Stimulated activated CD8-positive, alpha-beta memory T cell treated with anti-CD3 and anti-CD28 coated beads, Interleukin-2, amount 100 ng/mL, for 48 hours (primary cell): Measurements from ENCODE around the gene WFIKKN1.

ENCODE experiments used
- DNase-seq, 2 donors: peaks; one replicate each; pipeline ENCODE4 v3.0.0-alpha.2; 2020; ENCODE audit warnings: low read depth in 2 of 2

The WFIKKN1 gene

DNA sequence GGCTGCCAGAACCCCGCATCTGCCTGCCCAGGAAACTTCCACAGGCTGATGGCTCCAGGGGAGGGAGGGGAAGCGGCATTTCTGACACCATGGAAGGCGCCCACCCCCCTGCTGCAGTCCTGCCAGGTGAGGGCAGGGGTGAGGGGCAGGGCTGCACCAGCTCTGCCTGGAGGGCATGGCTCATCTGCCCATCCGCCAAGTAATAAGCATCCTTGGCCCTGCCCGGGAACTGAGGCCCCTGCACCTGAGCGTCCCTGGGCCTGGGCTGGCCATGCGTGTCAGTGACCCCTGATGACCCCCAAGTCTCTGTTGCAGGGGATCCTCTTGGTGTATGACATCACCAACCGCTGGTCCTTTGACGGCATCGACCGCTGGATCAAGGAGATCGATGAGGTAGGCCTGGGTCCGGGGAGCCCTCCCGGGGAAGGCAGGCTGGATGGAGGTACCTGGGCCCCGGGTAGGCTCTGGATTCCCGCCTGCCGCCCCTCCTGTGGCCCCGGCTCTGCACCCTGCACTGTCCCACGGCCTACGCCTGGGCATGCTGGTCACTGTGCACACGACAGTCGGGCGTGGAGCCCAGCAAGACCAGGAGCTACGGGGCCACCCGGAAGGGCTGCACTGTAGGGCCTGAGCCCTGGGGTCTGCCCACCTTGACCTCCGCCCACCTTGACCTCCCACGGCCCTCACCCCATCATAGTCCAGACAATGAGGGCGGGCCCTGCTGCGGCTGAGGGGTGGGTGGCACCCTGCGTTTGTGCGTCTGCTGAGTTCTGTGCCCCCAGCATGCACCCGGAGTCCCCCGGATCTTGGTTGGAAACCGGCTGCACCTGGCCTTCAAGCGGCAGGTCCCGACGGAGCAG lies 5.4 kb upstream of the WFIKKN1 start:
- no peak for DNase-seq

GRCh38 chr16:625977-626765 lies 4.6 kb upstream of the WFIKKN1 start:
- DNase-seq = no peak

GRCh38 chr16:626787-627453 lies 3.9 kb upstream of the WFIKKN1 start:
- no peak for DNase-seq

GRCh38 chr16:627454-628239 lies 3.1 kb upstream of the WFIKKN1 start:
- DNase-seq = no peak

- DNase-seq = no peak
Observed at GRCh38 chr16:628321-629061, 2.3 kb upstream of the WFIKKN1 start.

DNA sequence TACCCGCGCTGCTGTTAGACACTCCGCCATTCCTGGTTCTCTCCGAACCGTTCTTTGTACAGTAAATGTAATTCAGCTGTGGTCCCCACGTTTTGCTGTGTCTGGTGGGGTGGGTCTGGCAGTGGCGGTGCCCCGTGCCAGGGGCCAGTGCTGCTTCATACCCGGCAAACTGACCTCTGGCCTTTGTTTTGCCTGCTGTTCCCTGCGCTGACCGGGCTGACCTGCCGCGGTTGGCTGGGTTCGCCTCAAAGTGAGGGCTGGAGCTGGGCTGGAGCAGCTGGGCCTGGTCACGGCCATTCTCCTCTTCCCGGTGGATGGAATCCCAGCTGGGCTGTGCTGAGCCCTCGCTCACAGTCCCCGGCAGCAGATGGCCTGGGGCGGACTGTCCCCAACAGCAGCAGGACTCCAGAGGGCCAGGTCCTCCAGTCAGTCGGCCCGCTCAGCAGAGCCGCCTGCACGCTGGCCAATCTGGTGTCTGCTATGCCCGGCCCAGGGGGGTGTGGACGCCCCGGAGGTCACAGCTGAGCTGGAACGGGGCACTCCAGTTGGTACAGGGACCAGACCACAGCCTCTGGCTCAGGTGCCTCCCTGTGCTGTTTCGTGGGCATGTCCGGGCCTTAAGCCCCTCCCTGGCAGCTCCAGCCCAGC lies 1.5 kb upstream of the WFIKKN1 start:
- no peak for DNase-seq

- no peak for DNase-seq
Observed at GRCh38 chr16:629833-630248, 944 bp upstream of the WFIKKN1 start.

DNA sequence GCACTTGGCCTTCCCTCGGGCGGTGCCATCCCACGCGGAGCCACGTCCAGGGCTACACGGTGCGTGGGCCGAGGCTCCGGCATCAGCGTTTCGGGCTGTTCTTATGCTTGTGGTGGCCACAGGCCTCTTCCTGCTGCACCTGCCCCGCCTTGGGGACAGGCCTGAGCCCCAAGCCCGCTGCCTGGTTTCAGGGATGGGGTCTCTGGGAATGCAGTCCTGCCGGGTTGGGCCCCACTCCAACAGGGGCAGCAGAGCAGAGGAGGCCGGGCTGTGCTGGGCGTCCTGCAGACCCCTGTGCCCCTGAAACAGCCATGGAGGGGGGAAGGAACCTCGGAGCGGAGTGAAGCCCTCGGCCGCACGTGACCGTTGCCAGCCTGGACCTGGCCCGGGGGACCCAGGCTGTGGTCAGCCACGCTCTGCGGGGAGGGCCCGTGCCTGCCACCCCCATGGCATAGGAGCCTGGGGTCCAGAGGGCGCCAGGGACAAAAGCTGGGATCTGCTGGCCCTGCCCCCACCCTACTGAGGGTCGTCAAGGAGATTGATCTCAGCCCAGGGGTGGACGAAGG lies 453 bp upstream of the WFIKKN1 start:
- DNase-seq = no peak

- no peak for DNase-seq
Observed at GRCh38 chr16:631808-632358, 1.1 kb downstream of the WFIKKN1 start.

- no peak for DNase-seq
Observed at GRCh38 chr16:632486-633335, 1.9 kb downstream of the WFIKKN1 start.

GRCh38 chr16:633336-634050 lies 2.7 kb downstream of the WFIKKN1 start:
- no peak for DNase-seq

GRCh38 chr16:634051-634670 lies 3.4 kb downstream of the WFIKKN1 start:
- no peak for DNase-seq

DNA sequence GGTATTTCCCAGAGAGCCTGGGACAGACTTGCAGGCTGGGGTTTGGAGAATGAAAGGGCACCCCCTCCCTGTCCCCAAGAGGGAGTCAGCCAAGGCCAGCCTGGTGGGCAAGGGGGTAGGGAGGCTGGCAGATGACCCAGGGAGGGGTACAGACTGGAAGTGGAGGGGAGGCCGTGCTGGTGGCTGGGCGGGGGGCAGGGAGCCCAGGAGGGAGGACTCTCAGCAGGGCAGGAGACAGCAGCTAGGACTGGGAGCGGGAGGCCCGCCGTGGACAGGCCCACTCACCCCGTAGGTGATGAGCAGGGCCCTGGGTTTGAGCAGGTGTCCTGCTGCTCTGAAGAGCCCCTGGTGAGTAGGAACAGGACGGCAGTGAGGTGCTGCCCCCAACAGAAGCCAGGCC lies 4.2 kb downstream of the WFIKKN1 start:
- no peak for DNase-seq

DNA sequence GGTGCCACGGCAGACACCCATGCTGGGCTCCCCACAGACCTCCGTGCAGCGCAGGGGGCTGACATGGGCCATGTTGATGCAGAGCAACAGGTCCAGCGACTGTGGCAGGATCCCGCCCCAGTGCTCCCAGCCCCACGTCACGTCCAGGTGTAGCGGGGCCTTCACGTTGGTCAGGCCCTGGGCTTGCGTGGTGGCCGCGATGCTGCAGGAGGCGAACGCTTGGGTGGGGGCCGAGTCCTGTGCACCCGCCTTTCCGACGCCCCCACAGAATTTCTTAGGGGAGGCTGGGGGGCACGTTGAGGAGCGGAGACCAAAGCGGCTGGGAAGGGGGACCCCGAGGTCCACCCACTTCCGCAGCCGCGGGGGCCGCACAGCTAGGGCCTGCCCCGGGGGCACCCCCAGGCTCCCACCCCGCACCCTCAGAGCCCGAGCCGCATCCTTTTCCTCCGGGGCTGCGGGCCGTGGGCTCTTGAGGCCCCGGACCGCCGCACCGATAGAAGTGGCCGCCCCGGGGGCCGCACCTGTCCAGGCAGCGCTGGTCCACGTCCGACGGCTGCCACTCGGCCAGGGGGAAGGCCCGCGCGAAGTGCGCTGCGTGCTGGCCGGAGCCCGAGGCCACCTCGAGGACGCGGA lies 4.9 kb downstream of the WFIKKN1 start:
- DNase-seq = no peak

GRCh38 chr16:636206-637080 lies 5.7 kb downstream of the WFIKKN1 start, which contains the start of gene METTL26:
TSS of gene METTL26 (minus strand) at chr16:636305. CDS start at chr16:636290, 15 bp downstream.
- peak; percentile 86 to 88 for DNase-seq
